Trophoblast cell (in vitro differentiated cells and primary cell): ENCODE data around the gene NDE1.

ENCODE experiments used
- DNase-seq, 2 donors: peaks; one replicate each; pipeline ENCODE4 v3.0.0-alpha.2; 2016
- H2AFZ ChIP-seq: 2 replicates; pipeline ENCODE4 v1.6.1; 2013; ENCODE audit warnings: low read length, moderate library complexity, mild to moderate bottlenecking; ENCODE audit not compliant: insufficient read depth, poor library complexity
- H2AK5ac ChIP-seq: 2 replicates; pipeline ENCODE4 v1.6.1; 2013; ENCODE audit warnings: mild to moderate bottlenecking, low read length
- H2BK120ac ChIP-seq: 2 replicates; pipeline ENCODE4 v1.6.1; 2013; ENCODE audit warnings: low read length, mild to moderate bottlenecking, moderate library complexity; ENCODE audit not compliant: insufficient read depth, poor library complexity
- H2BK12ac ChIP-seq: 2 replicates; pipeline ENCODE4 v1.6.1; 2013; ENCODE audit warnings: mild to moderate bottlenecking, low read length, moderate library complexity
- H2BK5ac ChIP-seq: 2 replicates; pipeline ENCODE4 v1.6.1; 2013; ENCODE audit warnings: low read length, low read depth, moderate library complexity, mild to moderate bottlenecking; ENCODE audit not compliant: poor library complexity
- H3K14ac ChIP-seq: 2 replicates; pipeline ENCODE4 v1.6.1; 2013; ENCODE audit warnings: mild to moderate bottlenecking, low read length
- H3K18ac ChIP-seq: 2 replicates; pipeline ENCODE4 v1.6.1; 2013; ENCODE audit warnings: mild to moderate bottlenecking, low read length
- H3K23ac ChIP-seq: 2 replicates; pipeline ENCODE4 v1.6.1; 2013; ENCODE audit warnings: low read length
- H3K27ac ChIP-seq: 2 replicates; pipeline ENCODE4 v1.5.1; 2013; ENCODE audit warnings: low read depth, mild to moderate bottlenecking, inconsistent platforms, low read length, moderate library complexity
- H3K27me3 ChIP-seq: 2 replicates; pipeline ENCODE4 v1.6.1; 2013; ENCODE audit warnings: inconsistent platforms, mild to moderate bottlenecking, low read length, moderate library complexity; ENCODE audit not compliant: insufficient read depth
- H3K36me3 ChIP-seq, 2 experiments: 1 replicate in 1 of 2; 2 replicates in 1 of 2; pipeline ENCODE4 v1.6.1; 2013; ENCODE audit warnings: low read length in 2 of 2, mild to moderate bottlenecking in 2 of 2, moderate library complexity in 1 of 2; ENCODE audit not compliant: insufficient read depth in 2 of 2, control insufficient read depth in 1 of 2
- H3K4ac ChIP-seq: 2 replicates; pipeline ENCODE4 v1.6.1; 2013; ENCODE audit warnings: low read depth, mild to moderate bottlenecking, low read length, moderate library complexity
- H3K4me1 ChIP-seq, 2 experiments: 1 replicate in 1 of 2; 2 replicates in 1 of 2; pipeline ENCODE4 v1.6.1; 2013; ENCODE audit warnings: low read length in 2 of 2, mild to moderate bottlenecking in 2 of 2, moderate library complexity in 1 of 2; ENCODE audit not compliant: insufficient read depth in 2 of 2, control insufficient read depth in 1 of 2
- H3K4me2 ChIP-seq: 2 replicates; pipeline ENCODE4 v1.6.1; 2013; ENCODE audit warnings: inconsistent platforms, mild to moderate bottlenecking, low read length, moderate library complexity
- H3K4me3 ChIP-seq: 2 replicates; pipeline ENCODE4 v1.5.1; 2013; ENCODE audit warnings: mild to moderate bottlenecking, low read depth, low read length, inconsistent platforms
- H3K79me1 ChIP-seq: one replicate; pipeline ENCODE4 v1.6.1; 2013; ENCODE audit warnings: low read length
- H3K79me2 ChIP-seq: 2 replicates; pipeline ENCODE4 v1.6.1; 2013; ENCODE audit warnings: low read length, mild to moderate bottlenecking; ENCODE audit not compliant: control insufficient read depth, insufficient read depth, poor library complexity
- H3K9ac ChIP-seq: 2 replicates; pipeline ENCODE4 v1.6.1; 2013; ENCODE audit warnings: mild to moderate bottlenecking, low read length
- H3K9me3 ChIP-seq: 2 replicates; pipeline ENCODE4 v1.6.1; 2013; ENCODE audit warnings: low read depth, mild to moderate bottlenecking, control low read depth, inconsistent platforms, low read length; ENCODE audit not compliant: insufficient read depth
- H4K12ac ChIP-seq: 2 replicates; pipeline ENCODE4 v1.6.1; 2013; ENCODE audit warnings: low read depth, mild to moderate bottlenecking, low read length, moderate library complexity
- H4K8ac ChIP-seq: 2 replicates; pipeline ENCODE4 v1.6.1; 2013; ENCODE audit warnings: low read depth, mild to moderate bottlenecking, low read length, moderate library complexity
- H4K91ac ChIP-seq: one replicate; pipeline ENCODE4 v1.6.1; 2013; ENCODE audit warnings: low read depth, mild to moderate bottlenecking, low read length, moderate library complexity
- WGBS: extraction: QIAGEN DNeasy Blood & Tissue Kit; methylation state at CpG from one replicate; pipeline ENCODE4 v1.1.7; 2013; ENCODE audit warnings: missing lambda C conversion rate; ENCODE audit not compliant: insufficient read length, insufficient coverage; ENCODE audit errors: extremely low coverage; 5-methylcytosine and 5-hydroxymethylcytosine counted together

The NDE1 gene

GRCh38 chr16:15611610-15612009 lies 38.4 kb upstream of the NDE1 start:
- no peak overlapping the region for H3K4ac ChIP-seq
- no peak overlapping the region for H4K12ac ChIP-seq
- no peak overlapping the region for H4K8ac ChIP-seq
- H3K4me1 ChIP-seq, result peaks cover 0 to 2% of the 10 kb centered on the region in 2 experiments
- H2BK120ac ChIP-seq, result no peak overlapping the region
- peak in 1 of 2 donors; percentile 26 for DNase-seq
- no peaks in the 10 kb centered on the region for H3K79me2 ChIP-seq
- H2BK5ac ChIP-seq, result no peak overlapping the region
- WGBS, result no CpG with 5 or more reads among the region's 7 CpGs
- H3K4me3 ChIP-seq, result no peak overlapping the region
- no peak overlapping the region for H3K27ac ChIP-seq
- H3K14ac ChIP-seq, result no peak overlapping the region
- H2AK5ac ChIP-seq, result no peak overlapping the region
- no peak overlapping the region for H3K4me2 ChIP-seq
- H3K9me3 ChIP-seq, result no peaks in the 10 kb centered on the region
- H3K36me3 ChIP-seq, result peaks cover 24 to 50% of the 10 kb centered on the region in 2 experiments
- no peak overlapping the region for H3K18ac ChIP-seq
- no peak overlapping the region for H3K23ac ChIP-seq
- no peak overlapping the region for H2BK12ac ChIP-seq
- H2AFZ ChIP-seq, result no peak overlapping the region
- H3K79me1 ChIP-seq, result no peaks in the 10 kb centered on the region
- H3K9ac ChIP-seq, result no peak overlapping the region
- no peak overlapping the region for H4K91ac ChIP-seq
- no peaks in the 10 kb centered on the region for H3K27me3 ChIP-seq

GRCh38 chr16:15613676-15614075 lies 36.4 kb upstream of the NDE1 start:
- no peak overlapping the region for H2BK12ac ChIP-seq
- peak overlapping the region; percentile 42 for H3K27ac ChIP-seq
- H2AFZ ChIP-seq, result no peak overlapping the region
- no peak overlapping the region for H3K23ac ChIP-seq
- H3K9ac ChIP-seq, result no peak overlapping the region
- H2BK120ac ChIP-seq, result no peak overlapping the region
- H3K4me1 ChIP-seq, result peaks cover 0 to 2% of the 10 kb centered on the region in 2 experiments
- no peak overlapping the region for H3K4ac ChIP-seq
- no peak overlapping the region for H4K12ac ChIP-seq
- H3K18ac ChIP-seq, result no peak overlapping the region
- no peak overlapping the region for H3K4me2 ChIP-seq
- H2BK5ac ChIP-seq, result no peak overlapping the region
- peak; percentile 43 to 76 for DNase-seq
- no peak overlapping the region for H4K91ac ChIP-seq
- H4K8ac ChIP-seq, result no peak overlapping the region
- H3K79me2 ChIP-seq, result no peaks in the 10 kb centered on the region
- H3K79me1 ChIP-seq, result no peaks in the 10 kb centered on the region
- H3K9me3 ChIP-seq, result no peaks in the 10 kb centered on the region
- H3K36me3 ChIP-seq, result peaks cover 25 to 52% of the 10 kb centered on the region in 2 experiments
- H3K27me3 ChIP-seq, result no peaks in the 10 kb centered on the region
- H3K4me3 ChIP-seq, result no peak overlapping the region
- H3K14ac ChIP-seq, result no peak overlapping the region
- no CpG with 5 or more reads among the region's 4 CpGs for WGBS
- H2AK5ac ChIP-seq, result no peak overlapping the region

DNA sequence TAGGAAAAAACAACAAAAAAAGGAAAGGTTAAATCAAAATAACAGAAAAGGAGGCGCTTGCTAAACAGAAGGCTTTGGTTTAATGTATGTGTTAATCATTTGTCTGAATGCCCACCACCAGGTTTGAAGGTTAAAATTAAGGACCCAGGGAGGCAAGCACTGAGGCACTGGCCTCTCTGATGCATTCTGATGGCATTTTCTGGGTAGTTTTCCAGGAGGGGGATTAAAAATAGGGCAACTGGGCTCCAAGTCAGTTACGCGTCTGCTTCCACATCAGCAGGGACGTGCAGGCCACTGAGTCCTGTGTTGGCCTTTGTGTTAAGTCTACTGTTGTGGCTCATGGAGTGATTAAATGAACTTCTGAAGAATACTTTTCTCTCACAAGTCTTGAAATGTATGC lies 34.0 kb upstream of the NDE1 start:
- Histone ChIP-seq H3K36me3 (peaks cover 27 to 55% of the 10 kb centered on the region in 2 experiments), H4K8ac (no peak overlapping the region), H3K4me2 (no peak overlapping the region), H2AFZ (no peak overlapping the region), H4K91ac (no peak overlapping the region), H3K27ac (no peak overlapping the region), H2BK5ac (no peak overlapping the region), H3K4me3 (no peak overlapping the region), H3K79me1 (no peaks in the 10 kb centered on the region), H3K4me1 (peaks cover 0 to 2% of the 10 kb centered on the region in 2 experiments), H3K27me3 (no peaks in the 10 kb centered on the region), H3K79me2 (no peaks in the 10 kb centered on the region), H3K14ac (no peak overlapping the region), H3K18ac (no peak overlapping the region), H3K9me3 (no peaks in the 10 kb centered on the region), H3K23ac (no peak overlapping the region), H3K9ac (no peak overlapping the region), H3K4ac (no peak overlapping the region), H2BK120ac (no peak overlapping the region), H2BK12ac (no peak overlapping the region), H4K12ac (no peak overlapping the region), H2AK5ac (no peak overlapping the region)
- no CpG with 5 or more reads among the region's 4 CpGs for WGBS
- DNase-seq, result no peak

DNA sequence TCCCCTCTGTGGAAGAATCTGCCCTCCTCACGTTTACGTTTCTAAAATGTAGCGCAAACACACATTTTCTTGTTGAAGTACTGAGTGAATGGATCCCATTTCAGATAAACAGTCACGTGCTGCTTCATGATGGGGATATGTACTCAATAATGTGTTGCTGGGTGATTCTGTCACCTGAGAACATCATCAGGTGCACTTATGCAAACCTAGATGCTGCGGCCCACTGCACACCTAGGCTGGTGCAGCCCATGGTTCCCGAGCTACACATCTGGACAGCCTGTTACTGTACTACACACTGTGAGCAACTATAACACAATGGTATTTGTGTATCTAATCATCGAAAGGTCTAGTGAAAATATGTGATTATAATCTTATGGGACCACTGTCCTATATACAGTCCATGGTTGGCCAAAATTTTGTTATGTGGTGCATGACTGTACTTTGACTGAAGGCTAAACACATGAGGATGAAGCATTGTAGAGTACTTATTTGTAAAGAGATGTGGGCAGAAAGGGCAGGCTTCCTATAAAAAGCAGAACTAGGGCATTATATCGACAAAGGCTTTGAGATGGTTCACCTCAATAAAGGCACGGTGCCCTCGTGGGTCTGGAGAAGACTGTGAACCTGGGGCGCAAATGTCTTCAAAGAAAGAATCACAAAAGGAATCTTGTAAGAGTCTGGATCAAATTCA lies 33.4 kb upstream of the NDE1 start:
- WGBS, result no CpG with 5 or more reads among the region's 11 CpGs
- no peak overlapping the region for H4K91ac ChIP-seq
- H4K8ac ChIP-seq, result no peak overlapping the region
- no peak for DNase-seq
- H3K9ac ChIP-seq, result no peak overlapping the region
- no peak overlapping the region for H2BK120ac ChIP-seq
- H2AK5ac ChIP-seq, result no peak overlapping the region
- no peak overlapping the region for H3K27ac ChIP-seq
- H4K12ac ChIP-seq, result no peak overlapping the region
- no peaks in the 10 kb centered on the region for H3K27me3 ChIP-seq
- H3K14ac ChIP-seq, result no peak overlapping the region
- no peaks in the 10 kb centered on the region for H3K79me2 ChIP-seq
- no peak overlapping the region for H3K18ac ChIP-seq
- H3K9me3 ChIP-seq, result no peaks in the 10 kb centered on the region
- H3K4me3 ChIP-seq, result no peak overlapping the region
- no peak overlapping the region for H3K4me2 ChIP-seq
- H3K4ac ChIP-seq, result no peak overlapping the region
- no peak overlapping the region for H2BK12ac ChIP-seq
- H2BK5ac ChIP-seq, result no peak overlapping the region
- H3K79me1 ChIP-seq, result no peaks in the 10 kb centered on the region
- no peak overlapping the region for H2AFZ ChIP-seq
- peaks cover 27 to 54% of the 10 kb centered on the region in 2 experiments for H3K36me3 ChIP-seq
- H3K4me1 ChIP-seq, result peaks cover 0 to 2% of the 10 kb centered on the region in 2 experiments
- H3K23ac ChIP-seq, result no peak overlapping the region
